Endodermal cell (in vitro differentiated cells): ENCODE measurements around the gene ACKR2. TPM values are rescaled to one million over a fixed set of nuclear protein-coding genes. Genes with fewer than 3 reads are reported as not detected.

Source experiments
- DNase-seq: peaks from one replicate; pipeline ENCODE4 v3.0.0-alpha.2; 2017
- H3K27ac ChIP-seq: 2 replicates; pipeline ENCODE4 v1.5.1; 2013; ENCODE audit warnings: mild to moderate bottlenecking, low read depth, low read length, moderate library complexity
- H3K27me3 ChIP-seq: 2 replicates; pipeline ENCODE4 v1.6.1; 2013; ENCODE audit warnings: mild to moderate bottlenecking, low read length, moderate library complexity; ENCODE audit not compliant: insufficient read depth, control insufficient read depth, poor library complexity, severe bottlenecking
- H3K36me3 ChIP-seq: 2 replicates; pipeline ENCODE4 v1.7.0; 2013; ENCODE audit warnings: mild to moderate bottlenecking, low read length, moderate library complexity; ENCODE audit not compliant: control insufficient read depth, insufficient read depth
- H3K4me1 ChIP-seq: one replicate; pipeline ENCODE4 v1.7.0; 2013; ENCODE audit warnings: low read length; ENCODE audit not compliant: control insufficient read depth, insufficient read depth
- H3K4me3 ChIP-seq: 2 replicates; pipeline ENCODE4 v1.5.1; 2013; ENCODE audit warnings: mild to moderate bottlenecking, low read length, moderate library complexity
- H3K9ac ChIP-seq: 2 replicates; pipeline ENCODE4 v1.6.1; 2013; ENCODE audit warnings: mild to moderate bottlenecking, low read length, moderate library complexity; ENCODE audit not compliant: poor library complexity, severe bottlenecking; ENCODE audit errors: extremely low read depth
- H3K9me3 ChIP-seq: 2 replicates; pipeline ENCODE4 v1.6.1; 2013; ENCODE audit warnings: mild to moderate bottlenecking, low read length, moderate library complexity; ENCODE audit not compliant: control insufficient read depth
- H3K27ac Mint-ChIP-seq: 2 replicates; pipeline ENCODE4 v1.8.0; 2020; ENCODE audit warnings: mixed read lengths
- H3K27me3 Mint-ChIP-seq: 2 replicates; pipeline ENCODE4 v1.8.0; 2021; ENCODE audit warnings: mild to moderate bottlenecking, mixed read lengths; ENCODE audit not compliant: insufficient read depth
- H3K36me3 Mint-ChIP-seq: 2 replicates; pipeline ENCODE4 v1.8.0; 2020; ENCODE audit warnings: low read depth, mixed read lengths
- H3K4me1 Mint-ChIP-seq: 2 replicates; pipeline ENCODE4 v1.8.0; 2020; ENCODE audit warnings: mixed read lengths
- H3K4me3 Mint-ChIP-seq: 2 replicates; pipeline ENCODE4 v1.8.0; 2020; ENCODE audit warnings: mild to moderate bottlenecking, moderate library complexity, mixed read lengths
- H3K9me3 Mint-ChIP-seq: 2 replicates; pipeline ENCODE4 v1.8.0; 2020; ENCODE audit warnings: mild to moderate bottlenecking, mixed read lengths
- CTCF ChIP-seq: fragments of 200-600 bp; sonication (generic); conservative IDR thresholded peaks from 2 replicates; pipeline ENCODE4 v1.5.0; 2021; ENCODE audit warnings: antibody characterized with exemption, mild to moderate bottlenecking
- WGBS, 2 experiments: methylation state at CpG; one replicate each; pipeline versions ENCODE4 v1.1.5 to v1.1.7; 2013; ENCODE audit warnings: missing lambda C conversion rate in 2 of 2, mixed read lengths in 1 of 2; ENCODE audit not compliant: insufficient coverage in 1 of 2, insufficient read length in 1 of 2; 5-methylcytosine and 5-hydroxymethylcytosine counted together
- total RNA-seq, 2 donors: library from RNA; stranded (reverse); fragmentation: NEBNext Ultra II Directional in 1 of 2; extraction: Animal tissue kit (Norgen Biotek cat#: 25700) in 1 of 2; gene quantifications; 2 replicates in 1 of 2; 3 replicates in 1 of 2; pipeline ENCODE4 v1.2.1, GENCODE V29; 2021

ACKR2 gene
- total RNA-seq, 2 donors from 2014 or later = 1.1 TPM

DNA sequence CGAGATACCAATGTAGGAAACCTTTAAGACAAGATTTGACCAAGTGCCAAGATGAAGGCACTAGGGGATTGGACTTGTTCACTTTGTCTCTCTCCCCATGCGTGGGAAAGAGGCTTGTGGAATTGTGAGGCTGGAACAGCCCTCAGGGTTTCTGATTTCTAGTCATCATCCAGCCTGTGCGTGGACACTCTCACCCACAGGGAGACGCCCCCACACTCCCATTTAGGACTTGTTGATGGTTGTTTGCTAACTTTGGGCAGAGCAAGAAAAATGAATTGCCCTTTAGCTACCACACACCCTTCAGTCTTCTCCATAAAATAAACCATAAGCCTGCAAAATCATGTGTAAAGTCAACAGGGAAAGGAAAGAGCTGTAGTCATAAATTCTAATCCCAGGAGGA lies 18.4 kb downstream of the ACKR2 start:
- 87 to 90% methylated on average over 2 to 4 of the region's 4 CpGs for WGBS, 2 experiments

DNA sequence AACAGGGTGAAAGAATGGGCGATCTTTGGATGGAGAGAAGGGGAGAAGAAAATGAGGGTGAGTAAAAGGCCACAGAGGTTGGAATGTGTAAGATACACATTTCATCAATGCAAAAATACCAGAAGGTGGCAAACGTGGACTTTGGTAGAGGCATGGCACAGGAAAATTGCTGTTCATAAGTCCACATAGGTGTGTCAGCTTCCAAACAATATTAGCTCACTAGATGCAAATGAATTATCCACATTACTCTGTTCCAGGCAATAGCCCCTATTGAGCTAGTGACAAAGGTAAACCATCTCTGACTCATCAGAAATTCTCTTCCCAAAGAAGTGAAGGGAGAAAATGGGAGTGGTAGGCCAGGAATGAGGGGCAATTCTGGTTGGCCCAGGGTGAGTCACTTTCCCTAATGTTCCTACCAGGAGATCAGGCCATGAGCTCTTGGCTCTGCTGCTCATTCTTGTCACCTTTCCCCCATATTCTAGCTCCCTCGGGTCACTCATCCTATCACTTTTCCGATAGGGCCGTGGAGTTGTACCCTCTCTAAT lies 19.9 kb downstream of the ACKR2 start:
- Histone ChIP-seq H3K27ac (no peak overlapping the region), H3K4me1 (no peaks in the 10 kb centered on the region), H3K4me3 (no peak overlapping the region), H3K9ac (no peak overlapping the region), H3K9me3 (peaks cover 4% of the 10 kb centered on the region), H3K36me3 (no peaks in the 10 kb centered on the region), H3K27me3 (no peaks in the 10 kb centered on the region)
- 80 to 95% methylated on average over 3 to 5 of the region's 5 CpGs for WGBS, 2 experiments
- no peak for DNase-seq
- Mint-ChIP-seq H3K4me3 (no peak overlapping the region), H3K27ac (no peak overlapping the region), H3K36me3 (no peaks in the 10 kb centered on the region), H3K4me1 (peaks cover 16% of the 10 kb centered on the region), H3K9me3 (no peaks in the 10 kb centered on the region), H3K27me3 (no peaks in the 10 kb centered on the region)
- no peak for TF ChIP-seq CTCF

More for the DNA sequence above, 18.4 kb downstream of the ACKR2 start:
- no peaks in the 10 kb centered on the region for H3K27me3 Mint-ChIP-seq
- Histone ChIP-seq H3K27me3 (no peaks in the 10 kb centered on the region), H3K9me3 (peaks cover 4% of the 10 kb centered on the region), H3K4me3 (no peak overlapping the region), H3K4me1 (no peaks in the 10 kb centered on the region), H3K9ac (no peak overlapping the region), H3K27ac (no peak overlapping the region), H3K36me3 (no peaks in the 10 kb centered on the region)
- no peak for TF ChIP-seq CTCF
- H3K4me1 Mint-ChIP-seq = peaks cover 16% of the 10 kb centered on the region
- H3K27ac Mint-ChIP-seq = no peak overlapping the region
- no peak overlapping the region for H3K4me3 Mint-ChIP-seq
- H3K9me3 Mint-ChIP-seq = no peaks in the 10 kb centered on the region
- no peaks in the 10 kb centered on the region for H3K36me3 Mint-ChIP-seq
- DNase-seq = no peak

GRCh38 chr3:42829628-42830436 lies 20.6 kb downstream of the ACKR2 start:
- Mint-ChIP-seq H3K36me3 (no peaks in the 10 kb centered on the region), H3K27ac (no peak overlapping the region), H3K9me3 (no peaks in the 10 kb centered on the region), H3K27me3 (no peaks in the 10 kb centered on the region), H3K4me3 (no peak overlapping the region), H3K4me1 (peaks cover 16% of the 10 kb centered on the region)
- no peaks in the 10 kb centered on the region for H3K27me3 ChIP-seq
- no peak overlapping the region for H3K4me3 ChIP-seq
- no peak overlapping the region for H3K27ac ChIP-seq
- no peaks in the 10 kb centered on the region for H3K36me3 ChIP-seq
- 83 to 94% methylated on average over 3 to 4 of the region's 5 CpGs for WGBS, 2 experiments
- TF ChIP-seq CTCF = no peak
- DNase-seq = no peak
- no peaks in the 10 kb centered on the region for H3K9me3 ChIP-seq
- no peak overlapping the region for H3K9ac ChIP-seq
- no peaks in the 10 kb centered on the region for H3K4me1 ChIP-seq
